SK-N-SH treated with all-trans-retinoic acid at 6 μM for 48 hours (cell line): ENCODE measurements around the gene KNSTRN.

ENCODE experiments used
- PATZ1 ChIP-seq: fragments of 250-450 bp; sonication (Bioruptor Pico); IDR thresholded peaks from 2 replicates; pipeline ENCODE4 v1.8.0; 2020; ENCODE audit warnings: mild to moderate bottlenecking, moderate library complexity, borderline replicate concordance
- POU6F1 ChIP-seq: fragments of 250-450 bp; sonication (Bioruptor Pico); IDR thresholded peaks from 2 replicates; pipeline ENCODE4 v1.8.0; 2021; ENCODE audit warnings: low read depth, mild to moderate bottlenecking, moderate library complexity, borderline replicate concordance
- PPARA ChIP-seq: fragments of 250-450 bp; sonication (Bioruptor Pico); IDR thresholded peaks from 2 replicates; pipeline ENCODE4 v1.5.0; 2020; ENCODE audit warnings: mild to moderate bottlenecking, borderline replicate concordance
- TOX ChIP-seq: fragments of 250-450 bp; sonication (Bioruptor Pico); IDR thresholded peaks from 2 replicates; pipeline ENCODE4 v1.8.0; 2021; ENCODE audit warnings: mild to moderate bottlenecking, moderate library complexity, borderline replicate concordance
- TF ChIP-seq, protein P1 (sequence below): fragments of 250-450 bp; sonication (Bioruptor Pico); IDR thresholded peaks from 2 replicates; pipeline ENCODE4 v1.5.1; 2021; ENCODE audit warnings: mild to moderate bottlenecking, moderate library complexity

DNA sequence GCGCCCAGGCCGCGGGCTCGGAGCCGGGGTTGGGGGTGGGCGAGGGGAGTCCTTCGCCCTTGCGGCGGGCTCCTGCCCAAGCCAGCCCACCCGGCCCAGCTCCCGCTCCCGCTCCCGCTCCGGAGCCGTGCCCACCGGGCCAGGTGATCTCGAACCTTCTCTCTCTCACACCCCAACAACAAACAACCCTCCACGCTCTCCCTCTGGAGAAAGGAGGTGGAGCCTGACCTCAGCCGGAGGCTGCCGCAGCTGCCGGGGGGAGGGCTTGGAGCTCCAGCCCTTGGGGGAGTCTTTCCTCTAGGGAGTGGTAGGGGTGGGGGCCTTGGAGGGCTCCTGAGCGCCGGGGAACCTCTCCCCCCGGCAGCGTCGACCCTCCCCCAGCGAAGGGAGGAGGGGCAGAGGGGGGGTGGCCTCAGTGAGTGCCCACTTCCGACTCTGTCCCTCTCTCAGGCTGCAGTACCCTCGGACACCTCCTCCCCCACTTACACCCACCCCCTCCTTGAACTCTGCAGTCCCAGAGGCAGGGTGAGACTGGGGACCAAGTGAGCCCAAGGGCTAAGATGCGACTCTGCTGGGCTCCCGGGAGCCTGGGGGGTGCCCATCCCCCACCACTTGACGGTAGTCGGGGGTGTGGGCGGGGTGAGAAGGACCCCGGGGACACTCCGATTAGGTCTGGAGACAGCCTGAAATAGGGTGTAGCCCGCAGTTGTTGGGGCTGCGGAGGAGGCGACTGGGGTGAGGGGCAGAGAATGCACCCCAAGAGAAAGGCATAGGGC lies 53.8 kb downstream of the KNSTRN start:
- TF ChIP-seq, protein P1, sequence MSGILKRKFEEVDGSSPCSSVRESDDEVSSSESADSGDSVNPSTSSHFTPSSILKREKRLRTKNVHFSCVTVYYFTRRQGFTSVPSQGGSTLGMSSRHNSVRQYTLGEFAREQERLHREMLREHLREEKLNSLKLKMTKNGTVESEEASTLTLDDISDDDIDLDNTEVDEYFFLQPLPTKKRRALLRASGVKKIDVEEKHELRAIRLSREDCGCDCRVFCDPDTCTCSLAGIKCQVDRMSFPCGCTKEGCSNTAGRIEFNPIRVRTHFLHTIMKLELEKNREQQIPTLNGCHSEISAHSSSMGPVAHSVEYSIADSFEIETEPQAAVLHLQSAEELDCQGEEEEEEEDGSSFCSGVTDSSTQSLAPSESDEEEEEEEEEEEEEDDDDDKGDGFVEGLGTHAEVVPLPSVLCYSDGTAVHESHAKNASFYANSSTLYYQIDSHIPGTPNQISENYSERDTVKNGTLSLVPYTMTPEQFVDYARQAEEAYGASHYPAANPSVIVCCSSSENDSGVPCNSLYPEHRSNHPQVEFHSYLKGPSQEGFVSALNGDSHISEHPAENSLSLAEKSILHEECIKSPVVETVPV: no peak
- no peak for TF ChIP-seq TOX (CRISPR knock-in tag)
- TF ChIP-seq PPARA (CRISPR knock-in tag): no peak
- TF ChIP-seq PATZ1 (CRISPR knock-in tag): peak; percentile 38; the same call in 1 of the 2 replicates
- no peak for TF ChIP-seq POU6F1 (CRISPR knock-in tag)
